Right renal cortex interstitium (tissue), 3 donors: ENCODE measurements around the gene WWP2. TPM values are rescaled to one million over a fixed set of nuclear protein-coding genes. Genes with fewer than 3 reads are reported as not detected.
"Not testable (repeated sequence)": the region's sequence is repeated elsewhere in the genome, so short reads cannot be mapped to it uniquely, and the experiment has no call there.

Experiments
- DNase-seq, 3 donors: peaks; one replicate each; pipeline ENCODE4 v3.0.0-alpha.2; 2013; ENCODE audit warnings: low read depth in 3 of 3, low spot score in 2 of 3
- polyA plus RNA-seq, 3 donors: library from polyadenylated mRNA; unstranded; fragments of 120-200 nt; gene quantifications; one replicate each; pipeline ENCODE4 v1.2.1, GENCODE V29; 2013; ENCODE audit not compliant: insufficient read length in 3 of 3

WWP2 gene
- polyA plus RNA-seq, 3 donors: 38.5 to 42.0 (median 39.9) TPM

- no peak for DNase-seq
These were observed 16.9 kb upstream of the WWP2 start for GRCh38 chr16:69745232-69745612.

- no peak for DNase-seq
These were observed 16.2 kb upstream of the WWP2 start for GRCh38 chr16:69745959-69746358.

GRCh38 chr16:69747115-69747514 is 15.0 kb upstream of the WWP2 start:
- DNase-seq: no peak

GRCh38 chr16:69748694-69749345 is 13.3 kb upstream of the WWP2 start:
- DNase-seq: no peak

- no peak for DNase-seq
These were observed 8.0 kb upstream of the WWP2 start for GRCh38 chr16:69754143-69754468.

- DNase-seq: peak; percentile 92 to 94 (median 92)
These were observed 7.4 kb upstream of the WWP2 start, which contains the start of gene NOB1 for GRCh38 chr16:69754469-69755310. NOB1 (minus strand) TSS chr16:69754926; CDS start chr16:69754910, 16 bp downstream.

- DNase-seq: no peak
These were observed 5.4 kb upstream of the WWP2 start for GRCh38 chr16:69756705-69757104.

- not testable (repeated sequence) for DNase-seq
These were observed 4.8 kb upstream of the WWP2 start for GRCh38 chr16:69757375-69757774.

GRCh38 chr16:69762814-69763598 is 874 bp downstream of the WWP2 start:
- no peak for DNase-seq

GRCh38 chr16:69763599-69763942 is 1.4 kb downstream of the WWP2 start:
- DNase-seq: no peak

- no peak for DNase-seq
These were observed 5.5 kb downstream of the WWP2 start for GRCh38 chr16:69767459-69768229.

- DNase-seq: no peak
These were observed 6.5 kb downstream of the WWP2 start for GRCh38 chr16:69768666-69769065.

GRCh38 chr16:69769404-69769803 is 7.3 kb downstream of the WWP2 start:
- DNase-seq: no peak

GRCh38 chr16:69771651-69771967 is 9.5 kb downstream of the WWP2 start:
- DNase-seq: no peak

GRCh38 chr16:69773260-69773947 is 11.3 kb downstream of the WWP2 start:
- DNase-seq: no peak

- no peak for DNase-seq
These were observed 13.4 kb downstream of the WWP2 start for GRCh38 chr16:69775563-69775962.

GRCh38 chr16:69779724-69780123 is 17.6 kb downstream of the WWP2 start:
- DNase-seq: no peak

GRCh38 chr16:69781118-69781517 is 19.0 kb downstream of the WWP2 start:
- no peak for DNase-seq

GRCh38 chr16:69784586-69784985 is 22.5 kb downstream of the WWP2 start:
- DNase-seq: no peak

GRCh38 chr16:69787883-69788282 is 25.8 kb downstream of the WWP2 start:
- no peak for DNase-seq
